ENCODE results near the gene MARVELD1. TPM values are rescaled to one million over a fixed set of nuclear protein-coding genes. Genes with fewer than 3 reads are reported as not detected.

MARVELD1 gene
- total and polyA plus RNA-seq, 8 donors, result 5.7 to 21.0 (median 10.9) TPM

- no peaks in the 10 kb centered on the region for H3K9me3 ChIP-seq
- WGBS, 5 donors, result 4 to 15% (median 6%) methylated on average over 18 to 74 of the region's 74 CpGs
These were observed 1.1 kb downstream of the MARVELD1 start for GRCh38 chr10:97714401-97715258.

GRCh38 chr10:97715259-97715874, 1.8 kb downstream of the MARVELD1 start:
- Histone ChIP-seq H3K9me3 (no peaks in the 10 kb centered on the region), H3K27me3 (no peaks in the 10 kb centered on the region), H3K4me3 (peak overlapping the region; percentile 60 to 73 (median 62)), H3K4me1 (peaks cover 44 to 83% (median 61%) of the 10 kb centered on the region in 4 donors), H3K36me3 (peaks cover 0 to 10% (median 6%) of the 10 kb centered on the region in 4 donors), H3K27ac (peak overlapping the region in 4 of 5 donors; percentile 92 to 97 (median 94))
- WGBS, 5 donors, result 55 to 79% (median 67%) methylated on average over 8 of the region's 8 CpGs
- TF ChIP-seq EP300 (IDR thresholded peaks at IDR 0.05) (no peak), POLR2AphosphoS5 (IDR thresholded peaks at IDR 0.05) (no peak)
- intact Hi-C loops (cut with DNase I; ENCODE audit: low total_unique reads), result no loop called here
- no peak for DNase-seq

More at GRCh38 chr10:97714401-97715258, 1.1 kb downstream of the MARVELD1 start:
- peak overlapping the region; percentile 60 to 73 (median 62) for H3K4me3 ChIP-seq
- H3K36me3 ChIP-seq, result peaks cover 0 to 10% (median 6%) of the 10 kb centered on the region in 4 donors
- peak overlapping the region; percentile 83 to 97 (median 93) for H3K27ac ChIP-seq
- H3K4me1 ChIP-seq, result peaks cover 47 to 82% (median 62%) of the 10 kb centered on the region in 4 donors
- peak; percentile 38 to 91 for DNase-seq
- intact Hi-C loops (cut with DNase I; ENCODE audit: low total_unique reads), result no loop called here
- TF ChIP-seq POLR2AphosphoS5 (IDR thresholded peaks at IDR 0.05) (peak; percentile 26 to 48 (median 45)), EP300 (IDR thresholded peaks at IDR 0.05) (no peak)
- H3K27me3 ChIP-seq, result no peaks in the 10 kb centered on the region

GRCh38 chr10:97717627-97718026, 4.1 kb downstream of the MARVELD1 start:
- intact Hi-C loops (cut with DNase I; ENCODE audit: low total_unique reads), result no loop called here
- 90 to 92% (median 92%) methylated on average over 7 of the region's 7 CpGs for WGBS, 5 donors
- Histone ChIP-seq H3K4me1 (peaks cover 38 to 75% (median 58%) of the 10 kb centered on the region in 4 donors), H3K4me3 (no peak overlapping the region), H3K36me3 (peaks cover 0 to 10% (median 6%) of the 10 kb centered on the region in 4 donors), H3K27me3 (no peaks in the 10 kb centered on the region), H3K27ac (peak overlapping the region in 4 of 5 donors; percentile 68 to 96 (median 79)), H3K9me3 (no peaks in the 10 kb centered on the region)
- no peak for DNase-seq
- TF ChIP-seq EP300 (IDR thresholded peaks at IDR 0.05), result no peak
- no peak for TF ChIP-seq POLR2AphosphoS5 (IDR thresholded peaks at IDR 0.05)
- TF ChIP-seq CTCF (IDR thresholded peaks at IDR 0.05), result no peak
- TF ChIP-seq POLR2A (IDR thresholded peaks at IDR 0.05), result no peak

GRCh38 chr10:97718178-97718577, 4.6 kb downstream of the MARVELD1 start:
- no peaks in the 10 kb centered on the region for H3K9me3 ChIP-seq
- peaks cover 0 to 10% (median 6%) of the 10 kb centered on the region in 4 donors for H3K36me3 ChIP-seq
- no peak for TF ChIP-seq POLR2A (IDR thresholded peaks at IDR 0.05)
- TF ChIP-seq POLR2AphosphoS5 (IDR thresholded peaks at IDR 0.05), result no peak
- TF ChIP-seq EP300 (IDR thresholded peaks at IDR 0.05), result no peak
- TF ChIP-seq CTCF (IDR thresholded peaks at IDR 0.05), result no peak
- peak overlapping the region; percentile 21 to 96 (median 75) for H3K27ac ChIP-seq
- intact Hi-C loops (cut with DNase I; ENCODE audit: low total_unique reads), result no loop called here
- no peaks in the 10 kb centered on the region for H3K27me3 ChIP-seq
- peaks cover 33 to 70% (median 54%) of the 10 kb centered on the region in 4 donors for H3K4me1 ChIP-seq
- no peak overlapping the region for H3K4me3 ChIP-seq
- WGBS, 5 donors, result 41 to 55% (median 51%) methylated on average over 6 of the region's 6 CpGs
- peak in 1 of 2 donors; percentile 61 for DNase-seq

- H3K4me1 ChIP-seq, result peaks cover 31 to 65% (median 50%) of the 10 kb centered on the region in 4 donors
- peak overlapping the region; percentile 21 to 96 (median 75) for H3K27ac ChIP-seq
- intact Hi-C loops (cut with DNase I; ENCODE audit: low total_unique reads), result no loop called here
- TF ChIP-seq CTCF (IDR thresholded peaks at IDR 0.05) (no peak), POLR2AphosphoS5 (IDR thresholded peaks at IDR 0.05) (peak; percentile 5 to 52 (median 37))
- peak; percentile 85 to 89 for DNase-seq
- H3K27me3 ChIP-seq, result no peaks in the 10 kb centered on the region
- no peak overlapping the region for H3K4me3 ChIP-seq
- 15 to 29% (median 20%) methylated on average over 8 of the region's 8 CpGs for WGBS, 5 donors
- peaks cover 0 to 10% (median 6%) of the 10 kb centered on the region in 4 donors for H3K36me3 ChIP-seq
- no peaks in the 10 kb centered on the region for H3K9me3 ChIP-seq
These were observed 5.2 kb downstream of the MARVELD1 start for GRCh38 chr10:97718659-97719142.

Data from stomach (tissue), 9 donors.